ENCODE results near the gene PRB3.

DNA sequence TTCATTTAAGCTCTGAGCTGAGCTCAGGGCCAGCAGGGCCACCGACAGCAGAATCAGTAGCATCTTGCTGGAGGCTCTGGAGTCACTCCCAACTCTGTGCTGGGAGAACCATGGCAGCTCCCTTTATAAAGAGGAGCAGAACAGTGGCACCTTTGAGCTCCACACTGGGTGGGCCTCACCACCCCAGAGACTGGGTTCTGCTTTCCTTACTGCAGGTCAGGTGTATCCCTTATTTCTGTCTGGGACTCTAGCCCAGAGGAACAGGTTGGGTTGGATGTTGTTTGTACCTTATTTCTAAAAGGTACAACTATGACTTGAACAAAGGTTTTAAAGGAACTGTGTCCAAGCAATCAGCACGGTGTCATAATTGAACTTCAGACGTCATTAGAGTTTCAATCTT, at the start of gene PRB3:
- TF ChIP-seq, protein P1, sequence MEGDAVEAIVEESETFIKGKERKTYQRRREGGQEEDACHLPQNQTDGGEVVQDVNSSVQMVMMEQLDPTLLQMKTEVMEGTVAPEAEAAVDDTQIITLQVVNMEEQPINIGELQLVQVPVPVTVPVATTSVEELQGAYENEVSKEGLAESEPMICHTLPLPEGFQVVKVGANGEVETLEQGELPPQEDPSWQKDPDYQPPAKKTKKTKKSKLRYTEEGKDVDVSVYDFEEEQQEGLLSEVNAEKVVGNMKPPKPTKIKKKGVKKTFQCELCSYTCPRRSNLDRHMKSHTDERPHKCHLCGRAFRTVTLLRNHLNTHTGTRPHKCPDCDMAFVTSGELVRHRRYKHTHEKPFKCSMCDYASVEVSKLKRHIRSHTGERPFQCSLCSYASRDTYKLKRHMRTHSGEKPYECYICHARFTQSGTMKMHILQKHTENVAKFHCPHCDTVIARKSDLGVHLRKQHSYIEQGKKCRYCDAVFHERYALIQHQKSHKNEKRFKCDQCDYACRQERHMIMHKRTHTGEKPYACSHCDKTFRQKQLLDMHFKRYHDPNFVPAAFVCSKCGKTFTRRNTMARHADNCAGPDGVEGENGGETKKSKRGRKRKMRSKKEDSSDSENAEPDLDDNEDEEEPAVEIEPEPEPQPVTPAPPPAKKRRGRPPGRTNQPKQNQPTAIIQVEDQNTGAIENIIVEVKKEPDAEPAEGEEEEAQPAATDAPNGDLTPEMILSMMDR (IDR thresholded peaks at IDR 0.05 in 2 of 3, conservative IDR thresholded peaks at IDR 0.05 in 1 of 3; ENCODE audit: insufficient read depth in 2 of 3, low read depth in 1 of 3, low read length in 3 of 3) = no peak
- TF ChIP-seq NUFIP1 (IDR thresholded peaks at IDR 0.05; ENCODE audit: partially characterized antibody) = no peak
- TF ChIP-seq ZKSCAN1 (IDR thresholded peaks at IDR 0.05; ENCODE audit: low read depth, low read length) = no peak
- TF ChIP-seq, protein P2, sequence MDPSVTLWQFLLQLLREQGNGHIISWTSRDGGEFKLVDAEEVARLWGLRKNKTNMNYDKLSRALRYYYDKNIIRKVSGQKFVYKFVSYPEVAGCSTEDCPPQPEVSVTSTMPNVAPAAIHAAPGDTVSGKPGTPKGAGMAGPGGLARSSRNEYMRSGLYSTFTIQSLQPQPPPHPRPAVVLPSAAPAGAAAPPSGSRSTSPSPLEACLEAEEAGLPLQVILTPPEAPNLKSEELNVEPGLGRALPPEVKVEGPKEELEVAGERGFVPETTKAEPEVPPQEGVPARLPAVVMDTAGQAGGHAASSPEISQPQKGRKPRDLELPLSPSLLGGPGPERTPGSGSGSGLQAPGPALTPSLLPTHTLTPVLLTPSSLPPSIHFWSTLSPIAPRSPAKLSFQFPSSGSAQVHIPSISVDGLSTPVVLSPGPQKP (CRISPR knock-in tag; IDR thresholded peaks at IDR 0.05) = no peak
- TF ChIP-seq, protein P3, sequence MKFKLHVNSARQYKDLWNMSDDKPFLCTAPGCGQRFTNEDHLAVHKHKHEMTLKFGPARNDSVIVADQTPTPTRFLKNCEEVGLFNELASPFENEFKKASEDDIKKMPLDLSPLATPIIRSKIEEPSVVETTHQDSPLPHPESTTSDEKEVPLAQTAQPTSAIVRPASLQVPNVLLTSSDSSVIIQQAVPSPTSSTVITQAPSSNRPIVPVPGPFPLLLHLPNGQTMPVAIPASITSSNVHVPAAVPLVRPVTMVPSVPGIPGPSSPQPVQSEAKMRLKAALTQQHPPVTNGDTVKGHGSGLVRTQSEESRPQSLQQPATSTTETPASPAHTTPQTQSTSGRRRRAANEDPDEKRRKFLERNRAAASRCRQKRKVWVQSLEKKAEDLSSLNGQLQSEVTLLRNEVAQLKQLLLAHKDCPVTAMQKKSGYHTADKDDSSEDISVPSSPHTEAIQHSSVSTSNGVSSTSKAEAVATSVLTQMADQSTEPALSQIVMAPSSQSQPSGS (CRISPR knock-in tag; IDR thresholded peaks at IDR 0.05) = no peak
- TF ChIP-seq RAD21 (CRISPR knock-in tag; conservative IDR thresholded peaks at IDR 0.05 in 1 of 2, IDR thresholded peaks at IDR 0.05 in 1 of 2) = no peak
- no peak for TF ChIP-seq RFX5 (IDR thresholded peaks at IDR 0.05; ENCODE audit: low read depth, low read length)
- no peak for TF ChIP-seq NRF1 (conservative IDR thresholded peaks at IDR 0.05 in 1 of 2, IDR thresholded peaks at IDR 0.05 in 1 of 2)
- TF ChIP-seq MYNN (IDR thresholded peaks at IDR 0.05) = no peak
- TF ChIP-seq MYNN (CRISPR knock-in tag; IDR thresholded peaks at IDR 0.05) = no peak
- TF ChIP-seq GABPB1 (CRISPR knock-in tag; IDR thresholded peaks at IDR 0.05) = no peak
- no peak for TF ChIP-seq LARP7 (IDR thresholded peaks at IDR 0.05)

Measured in K562 (cell line).